Body of pancreas (tissue), 4 donors: ENCODE results near the gene NSUN2.

Experiments used
- POLR2A ChIP-seq, 3 donors: fragments of 450-650 bp; IDR thresholded peaks; one replicate each; pipeline ENCODE4 v1.6.1; 2016; ENCODE audit warnings: antibody characterized with exemption in 3 of 3, mild to moderate bottlenecking in 2 of 3
- TF ChIP-seq, protein P1 (sequence below), 7 experiments: fragments of 450-650 bp in 4 of 7; fragments of 200-600 bp in 3 of 7; sonication (generic) in 3 of 7; IDR thresholded peaks; one replicate each; pipeline ENCODE4 v1.5.1; 2016 to 2019; ENCODE audit warnings: antibody characterized with exemption in 7 of 7

DNA sequence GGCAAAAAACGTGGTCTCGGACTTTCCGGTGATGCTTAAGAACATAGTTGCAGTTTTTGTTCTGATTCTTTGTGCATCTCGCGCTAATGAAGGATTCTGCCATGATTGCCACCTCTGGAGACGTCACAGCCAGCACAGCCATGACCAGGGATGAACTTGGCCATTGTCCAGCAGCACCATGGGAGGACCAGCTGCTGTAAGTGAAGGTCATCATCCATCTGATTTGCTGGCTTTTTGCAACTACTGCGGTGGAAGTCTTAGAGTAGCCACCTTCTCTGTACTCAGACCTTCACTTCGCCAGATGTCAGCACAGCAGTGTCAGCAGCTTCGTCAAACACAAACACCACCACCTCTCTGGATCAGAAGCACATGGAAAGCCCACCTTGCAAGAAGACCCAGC lies 45.7 kb downstream of the NSUN2 start:
- TF ChIP-seq, protein P1, sequence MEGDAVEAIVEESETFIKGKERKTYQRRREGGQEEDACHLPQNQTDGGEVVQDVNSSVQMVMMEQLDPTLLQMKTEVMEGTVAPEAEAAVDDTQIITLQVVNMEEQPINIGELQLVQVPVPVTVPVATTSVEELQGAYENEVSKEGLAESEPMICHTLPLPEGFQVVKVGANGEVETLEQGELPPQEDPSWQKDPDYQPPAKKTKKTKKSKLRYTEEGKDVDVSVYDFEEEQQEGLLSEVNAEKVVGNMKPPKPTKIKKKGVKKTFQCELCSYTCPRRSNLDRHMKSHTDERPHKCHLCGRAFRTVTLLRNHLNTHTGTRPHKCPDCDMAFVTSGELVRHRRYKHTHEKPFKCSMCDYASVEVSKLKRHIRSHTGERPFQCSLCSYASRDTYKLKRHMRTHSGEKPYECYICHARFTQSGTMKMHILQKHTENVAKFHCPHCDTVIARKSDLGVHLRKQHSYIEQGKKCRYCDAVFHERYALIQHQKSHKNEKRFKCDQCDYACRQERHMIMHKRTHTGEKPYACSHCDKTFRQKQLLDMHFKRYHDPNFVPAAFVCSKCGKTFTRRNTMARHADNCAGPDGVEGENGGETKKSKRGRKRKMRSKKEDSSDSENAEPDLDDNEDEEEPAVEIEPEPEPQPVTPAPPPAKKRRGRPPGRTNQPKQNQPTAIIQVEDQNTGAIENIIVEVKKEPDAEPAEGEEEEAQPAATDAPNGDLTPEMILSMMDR (IDR thresholded peaks at IDR 0.05): no peak
- no peak for TF ChIP-seq POLR2A (IDR thresholded peaks at IDR 0.05)
